ENCODE results near the gene C17orf100. TPM values are rescaled to one million over a fixed set of nuclear protein-coding genes. Genes with fewer than 3 reads are reported as not detected.

C17orf100 gene
- total and polyA plus RNA-seq, 2 of the 13 experiments (the other 11 are each of a cell fraction or from before 2014, with no cell fraction given) = 3.6 to 8.7 TPM

DNA sequence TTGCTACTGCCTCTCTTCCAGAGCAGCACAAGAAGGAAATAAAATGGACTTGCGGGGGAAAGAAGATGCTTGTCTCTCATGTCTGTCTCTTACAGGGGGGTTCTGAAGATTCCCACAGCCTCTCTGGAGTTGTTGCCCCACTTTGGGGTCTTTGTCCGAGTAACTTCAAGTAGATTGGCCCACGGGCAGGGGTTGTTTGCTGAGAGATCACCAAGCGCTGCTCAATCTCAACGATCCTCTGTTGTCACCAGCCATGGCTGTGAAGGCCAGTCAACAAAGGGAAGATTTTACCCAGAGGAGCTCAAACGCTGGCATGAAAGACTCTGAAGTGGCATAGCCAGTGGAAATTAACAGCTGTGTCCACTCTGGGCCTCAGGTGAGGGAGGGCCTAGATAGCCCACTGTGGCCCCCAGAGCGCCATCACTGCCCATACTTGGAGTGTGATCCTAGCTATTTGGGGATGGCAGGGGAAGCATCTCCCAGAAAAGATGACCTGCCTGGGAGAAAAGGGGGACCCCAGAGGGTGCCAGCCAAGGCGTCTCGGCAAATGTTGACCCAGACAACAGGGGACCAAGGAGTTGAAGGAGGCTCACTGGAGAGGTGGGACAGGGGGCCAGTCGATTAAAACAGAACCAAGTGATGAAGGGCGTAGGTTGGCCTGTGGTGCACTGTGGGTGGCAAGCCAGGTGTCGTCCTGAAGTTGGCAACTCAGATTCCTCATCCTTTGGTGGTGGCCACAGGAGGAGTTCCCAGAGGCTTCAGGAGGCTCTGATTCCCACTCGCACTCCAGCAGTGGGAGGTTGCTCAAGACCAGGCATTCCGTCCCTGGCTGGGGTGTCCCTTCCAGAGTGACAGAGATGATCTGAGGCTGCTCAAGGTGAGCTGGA is 33.6 kb downstream of the C17orf100 start (continued):
- TF ChIP-seq, protein P1, sequence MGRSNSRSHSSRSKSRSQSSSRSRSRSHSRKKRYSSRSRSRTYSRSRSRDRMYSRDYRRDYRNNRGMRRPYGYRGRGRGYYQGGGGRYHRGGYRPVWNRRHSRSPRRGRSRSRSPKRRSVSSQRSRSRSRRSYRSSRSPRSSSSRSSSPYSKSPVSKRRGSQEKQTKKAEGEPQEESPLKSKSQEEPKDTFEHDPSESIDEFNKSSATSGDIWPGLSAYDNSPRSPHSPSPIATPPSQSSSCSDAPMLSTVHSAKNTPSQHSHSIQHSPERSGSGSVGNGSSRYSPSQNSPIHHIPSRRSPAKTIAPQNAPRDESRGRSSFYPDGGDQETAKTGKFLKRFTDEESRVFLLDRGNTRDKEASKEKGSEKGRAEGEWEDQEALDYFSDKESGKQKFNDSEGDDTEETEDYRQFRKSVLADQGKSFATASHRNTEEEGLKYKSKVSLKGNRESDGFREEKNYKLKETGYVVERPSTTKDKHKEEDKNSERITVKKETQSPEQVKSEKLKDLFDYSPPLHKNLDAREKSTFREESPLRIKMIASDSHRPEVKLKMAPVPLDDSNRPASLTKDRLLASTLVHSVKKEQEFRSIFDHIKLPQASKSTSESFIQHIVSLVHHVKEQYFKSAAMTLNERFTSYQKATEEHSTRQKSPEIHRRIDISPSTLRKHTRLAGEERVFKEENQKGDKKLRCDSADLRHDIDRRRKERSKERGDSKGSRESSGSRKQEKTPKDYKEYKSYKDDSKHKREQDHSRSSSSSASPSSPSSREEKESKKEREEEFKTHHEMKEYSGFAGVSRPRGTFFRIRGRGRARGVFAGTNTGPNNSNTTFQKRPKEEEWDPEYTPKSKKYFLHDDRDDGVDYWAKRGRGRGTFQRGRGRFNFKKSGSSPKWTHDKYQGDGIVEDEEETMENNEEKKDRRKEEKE (IDR thresholded peaks at IDR 0.05) = no peak
- TF ChIP-seq ZNF251 (CRISPR knock-in tag; IDR thresholded peaks at IDR 0.05) (no peak), NCOR1 (IDR thresholded peaks at IDR 0.05; ENCODE audit: borderline replicate concordance, low read length) (no peak), NFE2L2 (IDR thresholded peaks at IDR 0.05; ENCODE audit: low read length) (no peak), ZNF644 (CRISPR knock-in tag; IDR thresholded peaks at IDR 0.05; ENCODE audit: low read depth) (no peak), ZNF816 (CRISPR knock-in tag; IDR thresholded peaks at IDR 0.05; ENCODE audit: borderline replicate concordance) (no peak), MED1 (CRISPR knock-in tag; IDR thresholded peaks at IDR 0.05) (no peak), ELF3 (CRISPR knock-in tag; IDR thresholded peaks at IDR 0.05) (no peak), RBM22 (optimal IDR thresholded peaks at IDR 0.05; ENCODE audit: low read length) (peak; percentile 6), SMAD9 (CRISPR knock-in tag; IDR thresholded peaks at IDR 0.05) (no peak), IKZF5 (CRISPR knock-in tag; IDR thresholded peaks at IDR 0.05) (no peak), YEATS4 (CRISPR knock-in tag; IDR thresholded peaks at IDR 0.05; ENCODE audit: borderline replicate concordance) (no peak), ZKSCAN5 (CRISPR knock-in tag; IDR thresholded peaks at IDR 0.05) (no peak), ZEB1 (IDR thresholded peaks at IDR 0.05; ENCODE audit: insufficient replicate concordance, low read depth) (no peak), TARDBP (CRISPR knock-in tag; IDR thresholded peaks at IDR 0.05) (peak; percentile 35; the same call in 1 of the 2 replicates)
- TF ChIP-seq, protein P2, sequence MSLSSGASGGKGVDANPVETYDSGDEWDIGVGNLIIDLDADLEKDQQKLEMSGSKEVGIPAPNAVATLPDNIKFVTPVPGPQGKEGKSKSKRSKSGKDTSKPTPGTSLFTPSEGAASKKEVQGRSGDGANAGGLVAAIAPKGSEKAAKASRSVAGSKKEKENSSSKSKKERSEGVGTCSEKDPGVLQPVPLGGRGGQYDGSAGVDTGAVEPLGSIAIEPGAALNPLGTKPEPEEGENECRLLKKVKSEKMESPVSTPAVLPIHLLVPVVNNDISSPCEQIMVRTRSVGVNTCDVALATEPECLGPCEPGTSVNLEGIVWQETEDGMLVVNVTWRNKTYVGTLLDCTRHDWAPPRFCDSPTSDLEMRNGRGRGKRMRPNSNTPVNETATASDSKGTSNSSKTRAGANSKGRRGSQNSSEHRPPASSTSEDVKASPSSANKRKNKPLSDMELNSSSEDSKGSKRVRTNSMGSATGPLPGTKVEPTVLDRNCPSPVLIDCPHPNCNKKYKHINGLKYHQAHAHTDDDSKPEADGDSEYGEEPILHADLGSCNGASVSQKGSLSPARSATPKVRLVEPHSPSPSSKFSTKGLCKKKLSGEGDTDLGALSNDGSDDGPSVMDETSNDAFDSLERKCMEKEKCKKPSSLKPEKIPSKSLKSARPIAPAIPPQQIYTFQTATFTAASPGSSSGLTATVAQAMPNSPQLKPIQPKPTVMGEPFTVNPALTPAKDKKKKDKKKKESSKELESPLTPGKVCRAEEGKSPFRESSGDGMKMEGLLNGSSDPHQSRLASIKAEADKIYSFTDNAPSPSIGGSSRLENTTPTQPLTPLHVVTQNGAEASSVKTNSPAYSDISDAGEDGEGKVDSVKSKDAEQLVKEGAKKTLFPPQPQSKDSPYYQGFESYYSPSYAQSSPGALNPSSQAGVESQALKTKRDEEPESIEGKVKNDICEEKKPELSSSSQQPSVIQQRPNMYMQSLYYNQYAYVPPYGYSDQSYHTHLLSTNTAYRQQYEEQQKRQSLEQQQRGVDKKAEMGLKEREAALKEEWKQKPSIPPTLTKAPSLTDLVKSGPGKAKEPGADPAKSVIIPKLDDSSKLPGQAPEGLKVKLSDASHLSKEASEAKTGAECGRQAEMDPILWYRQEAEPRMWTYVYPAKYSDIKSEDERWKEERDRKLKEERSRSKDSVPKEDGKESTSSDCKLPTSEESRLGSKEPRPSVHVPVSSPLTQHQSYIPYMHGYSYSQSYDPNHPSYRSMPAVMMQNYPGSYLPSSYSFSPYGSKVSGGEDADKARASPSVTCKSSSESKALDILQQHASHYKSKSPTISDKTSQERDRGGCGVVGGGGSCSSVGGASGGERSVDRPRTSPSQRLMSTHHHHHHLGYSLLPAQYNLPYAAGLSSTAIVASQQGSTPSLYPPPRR (CRISPR knock-in tag; IDR thresholded peaks at IDR 0.05; ENCODE audit: borderline replicate concordance) = 0 out of 2 replicates have a peak, but pooled peaks have one; percentile 5
- TF ChIP-seq, protein P3, sequence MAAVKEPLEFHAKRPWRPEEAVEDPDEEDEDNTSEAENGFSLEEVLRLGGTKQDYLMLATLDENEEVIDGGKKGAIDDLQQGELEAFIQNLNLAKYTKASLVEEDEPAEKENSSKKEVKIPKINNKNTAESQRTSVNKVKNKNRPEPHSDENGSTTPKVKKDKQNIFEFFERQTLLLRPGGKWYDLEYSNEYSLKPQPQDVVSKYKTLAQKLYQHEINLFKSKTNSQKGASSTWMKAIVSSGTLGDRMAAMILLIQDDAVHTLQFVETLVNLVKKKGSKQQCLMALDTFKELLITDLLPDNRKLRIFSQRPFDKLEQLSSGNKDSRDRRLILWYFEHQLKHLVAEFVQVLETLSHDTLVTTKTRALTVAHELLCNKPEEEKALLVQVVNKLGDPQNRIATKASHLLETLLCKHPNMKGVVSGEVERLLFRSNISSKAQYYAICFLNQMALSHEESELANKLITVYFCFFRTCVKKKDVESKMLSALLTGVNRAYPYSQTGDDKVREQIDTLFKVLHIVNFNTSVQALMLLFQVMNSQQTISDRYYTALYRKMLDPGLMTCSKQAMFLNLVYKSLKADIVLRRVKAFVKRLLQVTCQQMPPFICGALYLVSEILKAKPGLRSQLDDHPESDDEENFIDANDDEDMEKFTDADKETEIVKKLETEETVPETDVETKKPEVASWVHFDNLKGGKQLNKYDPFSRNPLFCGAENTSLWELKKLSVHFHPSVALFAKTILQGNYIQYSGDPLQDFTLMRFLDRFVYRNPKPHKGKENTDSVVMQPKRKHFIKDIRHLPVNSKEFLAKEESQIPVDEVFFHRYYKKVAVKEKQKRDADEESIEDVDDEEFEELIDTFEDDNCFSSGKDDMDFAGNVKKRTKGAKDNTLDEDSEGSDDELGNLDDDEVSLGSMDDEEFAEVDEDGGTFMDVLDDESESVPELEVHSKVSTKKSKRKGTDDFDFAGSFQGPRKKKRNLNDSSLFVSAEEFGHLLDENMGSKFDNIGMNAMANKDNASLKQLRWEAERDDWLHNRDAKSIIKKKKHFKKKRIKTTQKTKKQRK (IDR thresholded peaks at IDR 0.05; ENCODE audit: low read length) = no peak
